GM12865 (cell line): ENCODE results near the gene KIF2C.
A peak's percentile ranks its signal among the peaks of the same experiment; 100 is the strongest.

ENCODE experiments used
- DNase-seq: peaks from one replicate; pipeline ENCODE4 v3.0.0; 2010; ENCODE audit warnings: low read depth
- H3K4me3 ChIP-seq: 2 replicates; pipeline ENCODE4 v1.5.1; 2011; ENCODE audit warnings: mild to moderate bottlenecking, low read depth, low read length, control low read depth
- CTCF ChIP-seq: IDR thresholded peaks from 2 replicates; pipeline ENCODE4 v1.5.1; 2011; ENCODE audit warnings: low read length, control low read depth, low read depth, inconsistent platforms; ENCODE audit not compliant: insufficient read depth; ENCODE audit errors: missing control alignments

KIF2C gene

GRCh38 chr1:44717653-44718052 is 22.0 kb upstream of the KIF2C start:
- no peak overlapping the region for H3K4me3 ChIP-seq
- no peak for DNase-seq
- no peak for TF ChIP-seq CTCF

GRCh38 chr1:44718091-44718490 is 21.5 kb upstream of the KIF2C start:
- TF ChIP-seq CTCF: no peak
- no peak for DNase-seq
- H3K4me3 ChIP-seq: no peak overlapping the region

GRCh38 chr1:44719318-44719717 is 20.3 kb upstream of the KIF2C start:
- DNase-seq: no peak
- no peak overlapping the region for H3K4me3 ChIP-seq
- no peak for TF ChIP-seq CTCF

GRCh38 chr1:44720281-44720680 is 19.4 kb upstream of the KIF2C start:
- H3K4me3 ChIP-seq: no peak overlapping the region
- no peak for TF ChIP-seq CTCF
- no peak for DNase-seq

GRCh38 chr1:44721485-44722361 is 17.9 kb upstream of the KIF2C start:
- TF ChIP-seq CTCF: no peak
- DNase-seq: peak; percentile 100
- H3K4me3 ChIP-seq: no peak overlapping the region; the same call in 1 of the 2 replicates

- TF ChIP-seq CTCF: no peak
- DNase-seq: peak; percentile 44
- peak overlapping the region; percentile 11; the same call in 1 of the 2 replicates for H3K4me3 ChIP-seq
These were observed 16.6 kb upstream of the KIF2C start for GRCh38 chr1:44723064-44723463.
